H1 (cell line): ENCODE results near the gene UGT1A9. TPM values are rescaled to one million over a fixed set of nuclear protein-coding genes. Genes with fewer than 3 reads are reported as not detected.

Experiments
- CTCF ChIA-PET: fragments of 300-600 bp; sonication (Branson Sonifier 250); formaldehyde crosslinking; loops from one replicate; lab custom pipeline; 2021; ENCODE audit not compliant: partially characterized antibody; lab: Charles Lee
- POLR2A ChIA-PET: fragments of 300-600 bp; sonication (Branson Sonifier 250); formaldehyde crosslinking; loops from one replicate; lab custom pipeline; 2021; ENCODE audit warnings: inconsistent platforms; ENCODE audit not compliant: partially characterized antibody; lab: Charles Lee
- DNase-seq, 2 experiments: peaks; one replicate each; pipeline versions ENCODE4 v3.0.0 to v3.0.0-alpha.2; 2010 to 2022; ENCODE audit warnings: low spot score in 2 of 2, low read depth in 1 of 2, mixed read lengths in 1 of 2
- FAIRE-seq: peaks from 2 replicates; lab custom pipeline; 2011; peaks lifted over from hg19 to GRCh38; lab: Jason Lieb, UNC
- H2AFZ ChIP-seq: 2 replicates; pipeline ENCODE4 v1.8.1; 2012; ENCODE audit warnings: low read length, inconsistent platforms
- H2AK5ac ChIP-seq: 2 replicates; pipeline ENCODE4 v1.6.1; 2013; ENCODE audit warnings: low read depth, low read length
- H2BK120ac ChIP-seq: replicated peaks from 2 replicates; pipeline ENCODE3; 2013; ENCODE audit warnings: low read depth, low read length, inconsistent platforms
- H2BK12ac ChIP-seq: 2 replicates; pipeline ENCODE4 v1.6.1; 2013; ENCODE audit warnings: low read depth, low read length
- H2BK15ac ChIP-seq: 2 replicates; pipeline ENCODE4 v1.6.1; 2013; ENCODE audit warnings: low read length
- H2BK20ac ChIP-seq: 2 replicates; pipeline ENCODE4 v1.6.1; 2013; ENCODE audit warnings: low read length
- H2BK5ac ChIP-seq: 2 replicates; pipeline ENCODE4 v1.6.1; 2013; ENCODE audit warnings: low read depth, low read length
- H3K14ac ChIP-seq: 2 replicates; pipeline ENCODE4 v1.6.1; 2013; ENCODE audit warnings: inconsistent platforms; ENCODE audit not compliant: insufficient read length
- H3K18ac ChIP-seq: 2 replicates; pipeline ENCODE4 v1.6.1; 2013; ENCODE audit warnings: low read length; ENCODE audit errors: extremely low read depth
- H3K23ac ChIP-seq: 2 replicates; pipeline ENCODE4 v1.6.1; 2013; ENCODE audit warnings: inconsistent platforms; ENCODE audit not compliant: insufficient read length
- H3K23me2 ChIP-seq: 2 replicates; pipeline ENCODE4 v1.6.1; 2013; ENCODE audit warnings: low read depth, low read length
- H3K27ac ChIP-seq: 2 replicates; pipeline ENCODE4 v1.6.1; 2011; ENCODE audit warnings: low read depth, low read length, inconsistent platforms
- H3K27me3 ChIP-seq, 4 experiments: replicated peaks in 1 of 4; 1 replicate in 1 of 4; 2 replicates in 3 of 4; pipeline versions ENCODE4 v1.6.1 to v1.8.1; 2011 to 2013; ENCODE audit warnings: low read length in 3 of 4, mild to moderate bottlenecking in 3 of 4, inconsistent platforms in 2 of 4, mixed read lengths in 2 of 4, moderate library complexity in 1 of 4; ENCODE audit not compliant: control insufficient read depth in 3 of 4, insufficient read depth in 3 of 4; ENCODE audit errors: extremely low read depth in 1 of 4
- H3K36me3 ChIP-seq, 4 experiments: 2 replicates each; pipeline versions ENCODE4 v1.6.1 to v1.8.1; 2011 to 2013; ENCODE audit warnings: mild to moderate bottlenecking in 4 of 4, low read length in 3 of 4, moderate library complexity in 2 of 4, control low read depth in 1 of 4, inconsistent platforms in 1 of 4; ENCODE audit not compliant: insufficient read depth in 4 of 4, control insufficient read depth in 2 of 4
- H3K4ac ChIP-seq: replicated peaks from 2 replicates; pipeline ENCODE3; 2013; ENCODE audit warnings: low read length, low read depth, mixed read lengths, inconsistent platforms; ENCODE audit not compliant: insufficient read length
- H3K4me1 ChIP-seq, 4 experiments: replicated peaks in 1 of 4; 1 replicate in 1 of 4; 2 replicates in 3 of 4; pipeline versions ENCODE4 v1.6.1 to v1.8.1; 2011 to 2013; ENCODE audit warnings: low read length in 3 of 4, inconsistent platforms in 2 of 4, mixed read lengths in 1 of 4; ENCODE audit not compliant: insufficient read depth in 4 of 4, control insufficient read depth in 3 of 4
- H3K4me2 ChIP-seq, 2 experiments: 2 replicates each; pipeline versions ENCODE4 v1.6.1 to v1.8.1; 2011 to 2013; ENCODE audit warnings: low read depth in 2 of 2, low read length in 2 of 2, control low read depth in 1 of 2, inconsistent platforms in 1 of 2, mild to moderate bottlenecking in 1 of 2; ENCODE audit not compliant: insufficient read depth in 1 of 2
- H3K4me3 ChIP-seq, 4 experiments: fragments of 200-600, 300-600 bp in 1 of 4; sonication (generic), shearing (Covaris generic), sonication (Bioruptor Twin) in 1 of 4; 2 replicates each; pipeline versions ENCODE4 v1.5.1 to v1.8.1; 2011 to 2016; ENCODE audit warnings: low read length in 4 of 4, low read depth in 3 of 4, control low read depth in 2 of 4, inconsistent platforms in 2 of 4, mild to moderate bottlenecking in 2 of 4, mixed read lengths in 1 of 4, moderate library complexity in 1 of 4; ENCODE audit not compliant: insufficient read depth in 2 of 4; ENCODE audit errors: extremely low read depth in 1 of 4
- H3K56ac ChIP-seq: replicated peaks from 2 replicates; pipeline ENCODE3; 2013; ENCODE audit warnings: low read depth, mild to moderate bottlenecking, mixed read lengths, low read length, inconsistent platforms; ENCODE audit not compliant: insufficient read length
- H3K79me1 ChIP-seq: 2 replicates; pipeline ENCODE4 v1.6.1; 2013; ENCODE audit warnings: low read depth, low read length, control low read depth
- H3K79me2 ChIP-seq, 2 experiments: 2 replicates each; pipeline versions ENCODE4 v1.6.1 to v1.8.1; 2012 to 2013; ENCODE audit warnings: low read length in 2 of 2, mild to moderate bottlenecking in 2 of 2, inconsistent platforms in 1 of 2; ENCODE audit not compliant: insufficient read depth in 2 of 2, control insufficient read depth in 1 of 2
- H3K9ac ChIP-seq, 4 experiments: replicated peaks in 1 of 4; 1 replicate in 1 of 4; 2 replicates in 3 of 4; pipeline versions ENCODE4 v1.6.1 to v1.8.1; 2011 to 2013; ENCODE audit warnings: low read depth in 3 of 4, low read length in 3 of 4, control low read depth in 2 of 4, mild to moderate bottlenecking in 2 of 4, moderate library complexity in 2 of 4, inconsistent platforms in 1 of 4; ENCODE audit errors: extremely low read depth in 1 of 4
- H3K9me3 ChIP-seq, 2 experiments: 2 replicates each; pipeline versions ENCODE4 v1.6.1 to v1.8.1; 2012 to 2013; ENCODE audit warnings: mild to moderate bottlenecking in 2 of 2, moderate library complexity in 2 of 2, control low read depth in 1 of 2, inconsistent platforms in 1 of 2, low read depth in 1 of 2, low read length in 1 of 2, mixed read lengths in 1 of 2; ENCODE audit not compliant: insufficient read depth in 2 of 2
- H4K20me1 ChIP-seq, 2 experiments: replicated peaks in 1 of 2; 2 replicates each; pipeline versions ENCODE3 to v1.8.1; 2011 to 2013; ENCODE audit warnings: inconsistent platforms in 2 of 2, low read length in 2 of 2, mild to moderate bottlenecking in 1 of 2; ENCODE audit not compliant: insufficient read depth in 2 of 2, control insufficient read depth in 1 of 2
- H4K5ac ChIP-seq: 2 replicates; pipeline ENCODE4 v1.6.1; 2013; ENCODE audit warnings: low read length, low read depth, mixed read lengths, inconsistent platforms; ENCODE audit not compliant: insufficient read length
- H4K8ac ChIP-seq: 2 replicates; pipeline ENCODE4 v1.8.0; 2013; ENCODE audit warnings: mild to moderate bottlenecking, moderate library complexity, low read length, inconsistent platforms; ENCODE audit not compliant: insufficient read depth; ENCODE audit errors: extremely low read depth
- H4K91ac ChIP-seq: replicated peaks from 2 replicates; pipeline ENCODE3; 2013; ENCODE audit warnings: low read length, mixed read lengths, inconsistent platforms; ENCODE audit not compliant: insufficient read length
- CBX8 ChIP-seq: fragments of 300-800, 300-1000 bp; sonication (generic); IDR thresholded peaks from 2 replicates; pipeline ENCODE4 v1.7.1; 2016; ENCODE audit warnings: low read depth, low read length, borderline replicate concordance
- RBBP5 ChIP-seq: IDR thresholded peaks from 2 replicates; pipeline ENCODE4 v1.7.1; 2012; ENCODE audit warnings: low read depth, mild to moderate bottlenecking, inconsistent platforms, low read length, moderate library complexity, borderline replicate concordance
- WGBS, 2 experiments: shearing (Covaris generic) in 1 of 2; methylation state at CpG; one replicate each; pipeline versions ENCODE4 v1.1.6 to v1.1.7; 2013 to 2015; ENCODE audit warnings: low lambda C conversion rate in 2 of 2, mixed read lengths in 2 of 2, inconsistent platforms in 1 of 2, low coverage in 1 of 2, missing lambda C conversion rate in 1 of 2; ENCODE audit not compliant: insufficient replicate concordance in 2 of 2, insufficient coverage in 1 of 2, insufficient read length in 1 of 2; ENCODE audit errors: extremely low coverage in 1 of 2, missing lambda C conversion rate in 1 of 2; 5-methylcytosine and 5-hydroxymethylcytosine counted together
- polyA plus RNA-seq, 7 experiments: library from polyadenylated mRNA; depleted of rRNA in 3 of 7; stranded (reverse) in 5 of 7; unstranded in 2 of 7; fragments of >200 nt in 5 of 7; fragments of 200-250 nt in 2 of 7; gene quantifications; 1 replicate in 5 of 7; 2 replicates in 1 of 7; 4 replicates in 1 of 7; pipeline versions ENCODE4 v1.2.1 to v1.2.3, GENCODE V29; 2011 to 2013; ENCODE audit warnings: missing spikeins in 2 of 7, mixed read lengths in 2 of 7
- total RNA-seq: library from RNA; stranded (reverse); fragmentation: NEBNext Ultra II Directional; extraction: Animal tissue kit (Norgen Biotek cat#: 25700); gene quantifications from 2 replicates; pipeline ENCODE4 v1.2.1, GENCODE V29; 2021

UGT1A9 gene
- total and polyA plus RNA-seq, 2 of the 8 experiments (the other 6 are each of a cell fraction or from before 2014, with no cell fraction given): not detected

DNA sequence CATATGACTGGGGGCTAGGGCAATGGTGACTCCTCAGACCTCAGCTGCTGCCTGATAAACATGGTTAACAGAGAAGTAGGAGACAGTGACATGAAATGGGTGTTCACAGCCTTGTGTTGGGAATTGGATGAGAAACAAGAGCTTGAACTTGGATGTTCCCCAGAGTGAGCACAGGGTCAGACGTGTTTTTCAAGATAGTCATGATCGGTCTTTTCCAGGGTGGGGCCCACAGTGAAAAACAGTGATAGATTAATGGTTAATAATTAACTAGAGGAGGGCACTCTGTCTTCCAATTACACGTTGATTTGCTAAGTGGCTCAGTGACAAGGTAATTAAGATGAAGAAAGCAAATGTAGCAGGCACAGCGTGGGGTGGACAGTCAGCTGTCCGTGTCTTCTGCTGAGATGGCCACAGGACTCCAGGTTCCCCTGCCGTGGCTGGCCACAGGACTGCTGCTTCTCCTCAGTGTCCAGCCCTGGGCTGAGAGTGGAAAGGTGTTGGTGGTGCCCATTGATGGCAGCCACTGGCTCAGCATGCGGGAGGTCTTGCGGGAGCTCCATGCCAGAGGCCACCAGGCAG is 57.1 kb downstream of the UGT1A9 start, which contains the start of gene UGT1A3:
TSS of gene UGT1A3 (plus strand) at position 320 of the 579 bp plus-strand sequence. CDS start at position 405, 85 bp downstream.
- H3K14ac ChIP-seq: no peak within 1 kb of the TSS
- no peak within 1 kb of the TSS for H3K23ac ChIP-seq
- H3K23me2 ChIP-seq: no peaks in the 10 kb centered on the region
- H3K9ac ChIP-seq: no peak within 1 kb of the TSS
- no peaks in the 10 kb centered on the region for H3K79me2 ChIP-seq
- H4K91ac ChIP-seq: no peak within 1 kb of the TSS
- no peak within 1 kb of the TSS for H3K4me3 ChIP-seq
- no peak within 1 kb of the TSS for H2BK5ac ChIP-seq
- no peak within 1 kb of the TSS for H2BK12ac ChIP-seq
- DNase-seq (no peak), FAIRE-seq (no peak)
- peaks cover 3 to 18% of the 10 kb centered on the region in 2 experiments; a peak in 3 of 4 replicates for H3K9me3 ChIP-seq
- H4K5ac ChIP-seq: no peak within 1 kb of the TSS
- no peaks in the 10 kb centered on the region for H4K20me1 ChIP-seq
- no peak within 1 kb of the TSS for H3K27ac ChIP-seq
- H3K79me1 ChIP-seq: no peaks in the 10 kb centered on the region
- ChIA-PET POLR2A (no interaction called here), CTCF (interaction anchor here (1.3 to 1.4 kb wide), 2 partner anchors 8 to 17 kb away, joined by 3 to 4 read pairs; no protein-coding TSS in a partner anchor)
- H3K4me2 ChIP-seq: no peak within 1 kb of the TSS
- H2BK15ac ChIP-seq: no peak within 1 kb of the TSS
- H3K27me3 ChIP-seq: no peaks in the 10 kb centered on the region
- H3K4me1 ChIP-seq: no peaks in the 10 kb centered on the region
- H2BK120ac ChIP-seq: no peak within 1 kb of the TSS
- no peak within 1 kb of the TSS for H2AFZ ChIP-seq
- H2AK5ac ChIP-seq: no peak within 1 kb of the TSS
- 87% methylated on average over 8 of the region's 8 CpGs; no CpG with 5 or more reads in 1 of the 2 experiments for WGBS, 2 experiments
- no peak within 1 kb of the TSS for H4K8ac ChIP-seq
- H3K18ac ChIP-seq: no peak within 1 kb of the TSS
- no peak within 1 kb of the TSS for H3K4ac ChIP-seq
- no peak within 1 kb of the TSS for H3K56ac ChIP-seq
- no peaks in the 10 kb centered on the region for H3K36me3 ChIP-seq
- H2BK20ac ChIP-seq: no peak within 1 kb of the TSS
- TF ChIP-seq RBBP5: no peak
- TF ChIP-seq CBX8: no peak
